HG03342 (cell line): Measurements from ENCODE around the gene TMEM33.

Experiments used
- ATAC-seq: cut with Tn5 transposase; IDR thresholded peaks from one replicate; pipeline ENCODE4 v1.9.1; 2021; ENCODE audit warnings: mild to moderate bottlenecking, moderate library complexity; ENCODE audit not compliant: unreplicated experiment

Gene TMEM33

DNA sequence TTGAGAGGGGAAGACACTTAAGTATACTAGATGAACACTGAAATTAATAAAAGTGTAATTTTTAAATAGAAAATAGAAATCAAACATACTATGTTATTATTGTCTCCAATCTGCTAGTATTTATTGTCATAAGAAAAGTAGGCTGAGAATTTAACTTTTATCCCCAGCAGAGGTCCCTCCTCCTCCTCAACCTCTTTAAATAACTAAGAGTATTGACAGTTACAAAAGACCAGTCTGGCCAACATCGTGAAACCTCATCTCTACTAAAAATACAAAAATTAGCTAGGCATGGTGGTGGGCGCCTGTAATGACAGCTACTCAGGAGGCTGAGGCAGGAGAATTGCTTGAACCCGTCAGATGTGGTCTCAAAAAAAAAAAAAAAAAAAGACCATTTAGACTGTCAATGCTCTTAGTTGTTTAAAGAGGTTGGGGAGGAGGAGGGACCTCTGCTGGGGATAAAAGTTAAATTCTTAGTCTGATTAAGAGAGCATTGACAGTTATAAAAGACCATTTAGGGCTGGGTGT, 59.3 kb downstream of the TMEM33 start:
- no peak for ATAC-seq

GRCh38 chr4:41998019-41998418, 62.8 kb downstream of the TMEM33 start:
- ATAC-seq, result no peak

DNA sequence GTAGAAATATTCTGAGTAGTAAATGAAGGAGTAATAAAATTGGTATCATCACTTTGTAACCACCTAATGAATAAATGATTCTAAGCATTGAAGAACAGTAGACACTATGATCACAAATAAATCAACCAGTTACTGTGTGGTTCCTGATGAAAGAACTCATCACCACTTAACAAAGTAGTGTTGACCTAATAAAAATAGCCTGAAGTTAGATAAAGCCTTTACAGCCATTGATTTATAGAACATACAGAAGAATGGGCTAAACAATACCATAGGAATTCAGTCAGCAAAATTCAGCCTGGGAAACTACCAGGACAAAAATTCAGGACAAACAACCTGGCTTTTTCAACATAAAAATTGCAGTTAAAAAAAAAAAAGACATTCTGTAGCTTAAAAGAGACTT, 64.1 kb downstream of the TMEM33 start:
- ATAC-seq, result no peak

GRCh38 chr4:42008011-42008786, 73.0 kb downstream of the TMEM33 start:
- no peak for ATAC-seq
